ENCODE results near the gene ZNF680.

DNA sequence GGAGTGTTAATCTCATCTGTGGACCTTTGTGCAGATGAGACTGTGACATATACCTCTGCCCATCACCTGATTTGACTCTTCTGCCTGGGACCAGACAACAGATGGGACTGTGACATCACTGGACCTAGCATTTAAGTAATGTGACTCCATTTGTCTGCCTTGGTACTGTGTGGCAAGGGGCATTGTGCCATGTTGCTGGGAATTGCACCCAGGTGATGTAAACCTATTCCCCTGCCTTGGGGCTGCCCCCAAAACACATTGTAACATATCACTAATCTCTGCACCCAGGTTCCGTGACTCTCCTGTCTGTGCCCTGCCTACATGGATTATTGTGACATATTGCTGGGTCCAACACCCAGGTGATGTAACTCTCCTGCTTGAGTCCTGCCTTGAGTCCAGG, 40.4 kb upstream of the ZNF680 start:
- no peak for TF ChIP-seq POLR2AphosphoS5 (IDR thresholded peaks at IDR 0.05)
- TF ChIP-seq, protein P1, sequence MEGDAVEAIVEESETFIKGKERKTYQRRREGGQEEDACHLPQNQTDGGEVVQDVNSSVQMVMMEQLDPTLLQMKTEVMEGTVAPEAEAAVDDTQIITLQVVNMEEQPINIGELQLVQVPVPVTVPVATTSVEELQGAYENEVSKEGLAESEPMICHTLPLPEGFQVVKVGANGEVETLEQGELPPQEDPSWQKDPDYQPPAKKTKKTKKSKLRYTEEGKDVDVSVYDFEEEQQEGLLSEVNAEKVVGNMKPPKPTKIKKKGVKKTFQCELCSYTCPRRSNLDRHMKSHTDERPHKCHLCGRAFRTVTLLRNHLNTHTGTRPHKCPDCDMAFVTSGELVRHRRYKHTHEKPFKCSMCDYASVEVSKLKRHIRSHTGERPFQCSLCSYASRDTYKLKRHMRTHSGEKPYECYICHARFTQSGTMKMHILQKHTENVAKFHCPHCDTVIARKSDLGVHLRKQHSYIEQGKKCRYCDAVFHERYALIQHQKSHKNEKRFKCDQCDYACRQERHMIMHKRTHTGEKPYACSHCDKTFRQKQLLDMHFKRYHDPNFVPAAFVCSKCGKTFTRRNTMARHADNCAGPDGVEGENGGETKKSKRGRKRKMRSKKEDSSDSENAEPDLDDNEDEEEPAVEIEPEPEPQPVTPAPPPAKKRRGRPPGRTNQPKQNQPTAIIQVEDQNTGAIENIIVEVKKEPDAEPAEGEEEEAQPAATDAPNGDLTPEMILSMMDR (IDR thresholded peaks at IDR 0.05) = no peak
- TF ChIP-seq POLR2A (IDR thresholded peaks at IDR 0.05) = no peak
